Activated CD4-positive, CD25-positive, alpha-beta regulatory T cell treated with anti-CD3 and anti-CD28 coated beads, Interleukin-2, amount 50 U/mL, for 24 hours (primary cell): Measurements from ENCODE around the gene FSTL1.

ENCODE experiments used
- ATAC-seq, 2 donors: fragments of 150-1000 bp; cut with Tn5 transposase; one replicate each; pipeline ENCODE4 v1.10.0; 2021; ENCODE audit warnings: mild to moderate bottlenecking in 1 of 2, moderate library complexity in 1 of 2

The FSTL1 gene

GRCh38 chr3:120348991-120349854 lies 101.6 kb downstream of the FSTL1 start, which contains the start of gene LRRC58:
LRRC58 (minus strand) TSS chr3:120349354; CDS start chr3:120349243, 111 bp downstream.
- peak; percentile 89 to 92 for ATAC-seq

GRCh38 chr3:120348065-120348990 lies 102.5 kb downstream of the FSTL1 start:
- peak; percentile 48 to 55 for ATAC-seq

- peak; percentile 40 to 42 for ATAC-seq
Observed at GRCh38 chr3:120344349-120344748, 106.4 kb downstream of the FSTL1 start.
